Measurements from ENCODE around the gene TAS2R4. TPM values are rescaled to one million over a fixed set of nuclear protein-coding genes. Genes with fewer than 3 reads are reported as not detected.
A peak's percentile ranks its signal among the peaks of the same experiment; 100 is the strongest.
"Not testable (repeated sequence)": the region's sequence is repeated elsewhere in the genome, so short reads cannot be mapped to it uniquely, and the experiment has no call there.

TAS2R4 gene
- total RNA-seq, 3 donors from 2014 or later (not counting 1 experiment from before 2014, with no cell fraction given), result 0.16 to 0.83 (median 0.59) TPM

DNA sequence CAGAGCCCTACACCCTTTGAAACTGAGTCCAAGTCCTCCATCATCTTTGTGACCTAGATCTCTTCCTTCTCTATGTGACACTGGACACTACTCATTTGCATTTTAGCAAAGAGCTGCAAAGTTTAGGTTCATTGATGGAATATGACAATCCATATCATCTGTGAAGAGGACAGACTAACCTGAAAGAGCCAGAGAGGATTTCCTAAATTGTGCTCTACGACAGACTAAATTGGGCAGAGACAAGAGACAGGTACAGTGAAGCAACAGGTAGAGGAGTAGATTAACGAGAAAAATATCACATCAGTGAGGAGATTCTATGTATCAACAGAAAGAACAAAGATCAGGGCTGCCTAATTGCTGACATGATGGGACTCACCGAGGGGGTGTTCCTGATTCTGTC is 12.7 kb upstream of the TAS2R4 start, which contains the start of gene TAS2R3:
TAS2R3 (plus strand) TSS at position 301 of the 400 bp plus-strand sequence; CDS start at position 363, 62 bp downstream.
- Histone ChIP-seq H3K36me3 (ENCODE audit: control insufficient read depth, insufficient read depth, low read length) (peaks cover 36% of the 10 kb centered on the region), H3K9me3 (ENCODE audit: control insufficient read depth, insufficient read depth, low read length) (no peaks in the 10 kb centered on the region), H3K27me3 (ENCODE audit: control insufficient read depth, insufficient read depth, low read length) (no peaks in the 10 kb centered on the region), H3K4me3 (ENCODE audit: low read length) (no peak within 1 kb of the TSS), H3K27ac (ENCODE audit: low read length) (no peak within 1 kb of the TSS), H3K4me1 (ENCODE audit: control insufficient read depth, insufficient read depth, low read length) (no peaks in the 10 kb centered on the region)
- ATAC-seq (no peak), DNase-seq (no peak)
- Mint-ChIP-seq H3K9me3 (no peaks in the 10 kb centered on the region), H3K4me1 (peaks cover 0 to 6% of the 10 kb centered on the region in 2 donors), H3K36me3 (peaks cover 7% of the 10 kb centered on the region), H3K27ac (no peak within 1 kb of the TSS), H3K4me3 (no peak within 1 kb of the TSS), H3K27me3 (ENCODE audit: low read depth in 2 of 2) (no peaks in the 10 kb centered on the region)
- intact Hi-C loops (cut with micrococcal nuclease), result no loop called here
- WGBS (ENCODE audit: insufficient coverage), result 97% methylated on average over 3 of the region's 3 CpGs
- no peak for TF ChIP-seq CTCF (IDR thresholded peaks at IDR 0.05)

GRCh38 chr7:141770083-141770583 is 6.3 kb upstream of the TAS2R4 start:
- WGBS (ENCODE audit: insufficient coverage), result 100% methylated on average over 1 of the region's 3 CpGs
- H3K36me3 Mint-ChIP-seq; intact Hi-C loops (cut with micrococcal nuclease); DNase-seq; H3K27ac ChIP-seq (ENCODE audit: low read length); H3K27me3 Mint-ChIP-seq (ENCODE audit: low read depth in 2 of 2); H3K4me3 Mint-ChIP-seq; H3K4me1 ChIP-seq (ENCODE audit: control insufficient read depth, insufficient read depth, low read length); H3K27ac Mint-ChIP-seq; H3K36me3 ChIP-seq (ENCODE audit: control insufficient read depth, insufficient read depth, low read length); ATAC-seq; H3K27me3 ChIP-seq (ENCODE audit: control insufficient read depth, insufficient read depth, low read length); H3K9me3 ChIP-seq (ENCODE audit: control insufficient read depth, insufficient read depth, low read length); H3K4me1 Mint-ChIP-seq; H3K4me3 ChIP-seq (ENCODE audit: low read length); H3K9me3 Mint-ChIP-seq: not testable (repeated sequence)

DNA sequence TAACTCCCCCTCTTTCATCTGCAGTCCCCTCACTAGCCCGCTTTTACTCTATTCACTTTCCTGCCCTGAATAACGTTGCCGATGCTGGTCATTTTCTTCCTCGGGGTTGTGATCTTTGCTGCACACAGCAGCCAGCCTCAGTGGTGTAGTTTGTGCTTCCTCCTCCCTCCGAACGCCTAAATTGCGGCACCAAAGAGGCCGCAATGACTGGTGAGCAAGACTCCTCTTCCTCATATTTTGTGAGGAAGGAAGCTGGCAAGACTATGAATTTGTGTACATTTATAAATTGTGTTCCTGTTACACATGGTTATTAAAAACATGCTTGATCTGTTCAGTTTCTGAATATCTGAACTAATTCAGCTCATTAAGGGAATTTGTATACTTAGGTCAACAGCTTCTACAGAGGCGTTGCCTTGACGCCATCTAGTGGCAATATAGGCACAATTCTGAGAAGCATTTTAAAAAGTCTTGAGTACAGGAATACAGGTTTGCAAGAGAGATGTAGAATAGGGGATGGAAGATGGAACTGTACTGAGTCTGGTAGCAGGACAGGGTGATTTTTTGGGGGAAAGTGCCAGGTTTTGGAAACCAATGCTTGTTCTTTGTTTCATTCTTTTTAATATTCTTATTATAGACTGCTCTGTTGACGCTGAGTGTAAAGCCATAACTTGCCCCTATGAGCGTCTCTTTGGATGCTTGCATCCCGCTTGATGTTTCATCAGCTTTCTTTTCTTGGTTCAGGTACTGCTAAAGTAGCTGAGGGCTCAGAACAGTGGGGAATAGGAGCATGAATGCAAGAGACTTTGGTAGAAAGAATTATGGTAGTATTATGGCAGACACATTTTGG is 9.5 kb downstream of the TAS2R4 start:
- intact Hi-C loops (cut with micrococcal nuclease), result no loop called here
- Histone ChIP-seq H3K9me3 (ENCODE audit: control insufficient read depth, insufficient read depth, low read length) (no peaks in the 10 kb centered on the region), H3K27me3 (ENCODE audit: control insufficient read depth, insufficient read depth, low read length) (no peaks in the 10 kb centered on the region), H3K36me3 (ENCODE audit: control insufficient read depth, insufficient read depth, low read length) (no peaks in the 10 kb centered on the region), H3K4me3 (ENCODE audit: low read length) (no peak overlapping the region), H3K27ac (ENCODE audit: low read length) (no peak overlapping the region), H3K4me1 (ENCODE audit: control insufficient read depth, insufficient read depth, low read length) (no peaks in the 10 kb centered on the region)
- Mint-ChIP-seq H3K9me3 (no peaks in the 10 kb centered on the region), H3K4me1 (no peaks in the 10 kb centered on the region), H3K36me3 (no peaks in the 10 kb centered on the region), H3K27me3 (ENCODE audit: low read depth in 2 of 2) (no peaks in the 10 kb centered on the region), H3K4me3 (no peak overlapping the region), H3K27ac (no peak overlapping the region)
- TF ChIP-seq CTCF (IDR thresholded peaks at IDR 0.05), result peak; percentile 73
- ATAC-seq, result peak in 2 of 3 donors; percentile 64 to 65
- DNase-seq, result peak in 1 of 2 donors; percentile 65
- WGBS (ENCODE audit: insufficient coverage), result 76% methylated on average over 11 of the region's 13 CpGs

DNA sequence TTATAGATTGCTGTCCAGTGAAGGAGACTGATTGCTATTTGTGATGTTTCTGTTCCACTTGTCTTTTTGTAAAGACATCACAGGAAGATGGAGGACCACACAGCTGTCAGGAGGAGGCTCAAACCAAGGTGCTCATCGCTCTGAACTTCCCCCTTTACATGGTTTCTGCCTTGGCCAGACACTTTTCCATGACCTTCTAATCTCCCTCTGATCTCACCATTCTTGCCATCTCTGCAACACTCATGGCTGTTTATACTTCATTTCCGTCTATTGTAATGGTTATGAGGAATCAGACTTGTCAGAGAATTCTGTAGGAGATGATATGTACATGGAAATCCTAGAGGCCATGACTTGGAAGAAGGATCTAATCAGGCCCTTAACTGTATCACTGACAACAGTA is 11.8 kb downstream of the TAS2R4 start:
- Mint-ChIP-seq H3K4me1 (no peaks in the 10 kb centered on the region), H3K36me3 (no peaks in the 10 kb centered on the region), H3K9me3 (no peaks in the 10 kb centered on the region), H3K27me3 (ENCODE audit: low read depth in 2 of 2) (no peaks in the 10 kb centered on the region), H3K4me3 (no peak overlapping the region), H3K27ac (no peak overlapping the region)
- Histone ChIP-seq H3K4me1 (ENCODE audit: control insufficient read depth, insufficient read depth, low read length) (no peaks in the 10 kb centered on the region), H3K27me3 (ENCODE audit: control insufficient read depth, insufficient read depth, low read length) (no peaks in the 10 kb centered on the region), H3K9me3 (ENCODE audit: control insufficient read depth, insufficient read depth, low read length) (no peaks in the 10 kb centered on the region), H3K27ac (ENCODE audit: low read length) (no peak overlapping the region), H3K4me3 (ENCODE audit: low read length) (no peak overlapping the region), H3K36me3 (ENCODE audit: control insufficient read depth, insufficient read depth, low read length) (no peaks in the 10 kb centered on the region)
- TF ChIP-seq CTCF (IDR thresholded peaks at IDR 0.05), result no peak
- WGBS (ENCODE audit: insufficient coverage), result 100% methylated on average over 1 of the region's 2 CpGs
- no peak for DNase-seq
- ATAC-seq, result no peak
- intact Hi-C loops (cut with micrococcal nuclease), result no loop called here
